Right lobe of liver (tissue), 6 donors: ENCODE data around the gene ZNF319. TPM values are rescaled to one million over a fixed set of nuclear protein-coding genes. Genes with fewer than 3 reads are reported as not detected.
A peak's percentile ranks its signal among the peaks of the same experiment; 100 is the strongest.

Experiments used
- ATAC-seq, 4 donors: fragments of 200-7000 bp; cut with Tn5 transposase; one replicate each; pipeline ENCODE4 v1.9.1; 2020; ENCODE audit warnings: mild to moderate bottlenecking in 4 of 4, moderate library complexity in 4 of 4
- DNase-seq, 3 donors: peaks; one replicate each; pipeline ENCODE4 v3.0.0-alpha.2; 2020
- H3K27ac ChIP-seq, 3 donors: fragments of 200-600 bp; one replicate each; pipeline ENCODE4 v1.8.0; 2022
- H3K27me3 ChIP-seq, 2 donors: fragments of 200-600 bp; one replicate each; pipeline ENCODE4 v1.8.0; 2022
- H3K36me3 ChIP-seq, 4 donors: fragments of 200-600 bp; sonication (generic) in 1 of 4; one replicate each; pipeline versions ENCODE4 v1.5.1 to v1.8.0; 2017 to 2022; ENCODE audit warnings: control low read depth in 1 of 4
- H3K4me1 ChIP-seq, 4 donors: fragments of 200-600 bp; sonication (generic) in 1 of 4; one replicate each; pipeline versions ENCODE4 v1.5.1 to v1.8.0; 2017 to 2022; ENCODE audit warnings: control low read depth in 1 of 4
- H3K4me3 ChIP-seq, 3 donors: fragments of 200-600 bp; one replicate each; pipeline ENCODE4 v1.8.0; 2022
- H3K9me3 ChIP-seq, 4 donors: fragments of 200-600 bp; sonication (generic) in 1 of 4; one replicate each; pipeline versions ENCODE4 v1.5.1 to v1.8.0; 2017 to 2022; ENCODE audit warnings: control low read depth in 1 of 4
- CTCF ChIP-seq, 4 donors: fragments of 200-600 bp in 3 of 4; fragments of 450-650 bp in 1 of 4; IDR thresholded peaks; one replicate each; pipeline versions ENCODE4 v1.5.1 to v1.8.0; 2016 to 2022; ENCODE audit warnings: antibody characterized with exemption in 4 of 4, mild to moderate bottlenecking in 2 of 4
- POLR2A ChIP-seq: fragments of 450-650 bp; IDR thresholded peaks from one replicate; pipeline ENCODE4 v1.6.1; 2017; ENCODE audit warnings: antibody characterized with exemption, mild to moderate bottlenecking
- WGBS: methylation state at CpG from one replicate; pipeline ENCODE4 v1.1.6; 2018; ENCODE audit warnings: low coverage, low lambda C conversion rate; ENCODE audit not compliant: insufficient coverage; ENCODE audit errors: missing lambda C conversion rate; 5-methylcytosine and 5-hydroxymethylcytosine counted together
- intact Hi-C, 2 donors: fragments of 100-400 bp; cut with DNase I; formaldehyde crosslinking; loops; one replicate each; pipeline versions ENCODE4 v1.11.2 to v1.14.1; 2022
- total RNA-seq, 6 experiments: library from RNA; depleted of rRNA in 2 of 6; stranded (reverse); fragments of >200 nt in 2 of 6; fragmentation: NEBNext Ultra II Directional in 3 of 6; extraction: Animal tissue kit (Norgen Biotek cat#: 25700) in 3 of 6; gene quantifications; one replicate each; pipeline versions ENCODE4 v1.1.0 to v1.2.4, GENCODE V29; 2016 to 2023
- donor health status: DM: no; HTN: yes; CAD: no.
- donor health status: DM: no; HTN: no; CAD: no.
- donor health status: DM: no; HTN: no; CAD: no.
- donor health status: DM: no; HTN: yes; CAD: no.
- donor health status: DM: no; HTN: yes; CAD: no.

The ZNF319 gene
- total RNA-seq, 6 experiments from 2014 or later, result 2.5 to 4.9 (median 3.4) TPM

GRCh38 chr16:57994778-57995177 lies 5.7 kb downstream of the ZNF319 start:
- H3K4me1 ChIP-seq, result peaks cover 0 to 7% (median 0%) of the 10 kb centered on the region in 4 donors
- ATAC-seq (peak; percentile 46 to 70 (median 58)), DNase-seq (peak; percentile 57 to 72 (median 60))
- H3K36me3 ChIP-seq, result peaks cover 0 to 17% (median 0%) of the 10 kb centered on the region in 4 donors
- H3K4me3 ChIP-seq, result no peak overlapping the region
- no peak overlapping the region for H3K27ac ChIP-seq
- no peaks in the 10 kb centered on the region for H3K27me3 ChIP-seq
- no peaks in the 10 kb centered on the region for H3K9me3 ChIP-seq
- intact Hi-C loops, result loop anchor here (5.0 kb wide), 2 partner anchors 87 to 92 kb away; no protein-coding TSS in a partner anchor
- WGBS, result 15% methylated on average over 2 of the region's 4 CpGs
- TF ChIP-seq CTCF (IDR thresholded peaks at IDR 0.05) (peak in 3 of 4 donors; percentile 23 to 35 (median 27)), POLR2A (no peak)

- no peaks in the 10 kb centered on the region for H3K9me3 ChIP-seq
- no peak overlapping the region for H3K4me3 ChIP-seq
- DNase-seq (peak in 1 of 3 donors; percentile 37), ATAC-seq (no peak)
- intact Hi-C loops, result no loop called here
- H3K27ac ChIP-seq, result no peak overlapping the region
- 100% methylated on average over 2 of the region's 4 CpGs for WGBS
- peaks cover 0 to 3% (median 0%) of the 10 kb centered on the region in 4 donors for H3K4me1 ChIP-seq
- peaks cover 0 to 17% (median 0%) of the 10 kb centered on the region in 4 donors for H3K36me3 ChIP-seq
- TF ChIP-seq CTCF (IDR thresholded peaks at IDR 0.05), result no peak
- no peak for TF ChIP-seq POLR2A
- H3K27me3 ChIP-seq, result no peaks in the 10 kb centered on the region
These were observed 6.1 kb downstream of the ZNF319 start for GRCh38 chr16:57994361-57994760.

- Histone ChIP-seq H3K4me1 (no peaks in the 10 kb centered on the region), H3K27ac (no peak overlapping the region), H3K36me3 (peaks cover 0 to 17% (median 0%) of the 10 kb centered on the region in 4 donors), H3K9me3 (no peaks in the 10 kb centered on the region), H3K4me3 (no peak overlapping the region), H3K27me3 (no peaks in the 10 kb centered on the region)
- no peak for ATAC-seq
- no CpG with 5 or more reads among the region's 5 CpGs for WGBS
- TF ChIP-seq POLR2A (no peak), CTCF (IDR thresholded peaks at IDR 0.05) (no peak)
- peak in 1 of 3 donors; percentile 46 for DNase-seq
- intact Hi-C loops, result no loop called here
These were observed 6.6 kb downstream of the ZNF319 start for GRCh38 chr16:57993897-57994296.

GRCh38 chr16:57993438-57993837 lies 7.0 kb downstream of the ZNF319 start:
- Histone ChIP-seq H3K9me3 (no peaks in the 10 kb centered on the region), H3K36me3 (peaks cover 0 to 17% (median 0%) of the 10 kb centered on the region in 4 donors), H3K4me1 (no peaks in the 10 kb centered on the region), H3K27me3 (no peaks in the 10 kb centered on the region), H3K27ac (no peak overlapping the region), H3K4me3 (no peak overlapping the region)
- WGBS, result 20% methylated on average over 1 of the region's 8 CpGs
- TF ChIP-seq POLR2A (no peak), CTCF (IDR thresholded peaks at IDR 0.05) (no peak)
- ATAC-seq (no peak), DNase-seq (peak in 1 of 3 donors; percentile 48)
- intact Hi-C loops, result no loop called here

- no CpG with 5 or more reads among the region's 6 CpGs for WGBS
- DNase-seq (peak in 1 of 3 donors; percentile 4), ATAC-seq (no peak)
- Histone ChIP-seq H3K4me1 (no peaks in the 10 kb centered on the region), H3K4me3 (no peak overlapping the region), H3K27me3 (no peaks in the 10 kb centered on the region), H3K36me3 (peaks cover 0 to 9% (median 0%) of the 10 kb centered on the region in 4 donors), H3K9me3 (no peaks in the 10 kb centered on the region), H3K27ac (no peak overlapping the region)
- intact Hi-C loops, result no loop called here
- TF ChIP-seq CTCF (IDR thresholded peaks at IDR 0.05) (no peak), POLR2A (no peak)
These were observed 8.4 kb downstream of the ZNF319 start for GRCh38 chr16:57992084-57992483.
